ENCODE results near the gene PLXDC1.
"Not testable (repeated sequence)": the region's sequence is repeated elsewhere in the genome, so short reads cannot be mapped to it uniquely, and the experiment has no call there.

Gene PLXDC1

GRCh38 chr17:39130205-39130604 is 21.2 kb downstream of the PLXDC1 start:
- Histone ChIP-seq H3K9me3 (no peaks in the 10 kb centered on the region), H3K27me3 (no peaks in the 10 kb centered on the region), H3K36me3 (no peaks in the 10 kb centered on the region), H3K4me3 (ENCODE audit: low read depth in 1 of 2, low read length in 1 of 2) (no peak overlapping the region), H3K27ac (no peak overlapping the region), H3K4me1 (ENCODE audit: control insufficient read depth in 1 of 2, insufficient read depth in 1 of 2, low read depth in 1 of 2, low read length in 1 of 2) (no peaks in the 10 kb centered on the region)
- TF ChIP-seq CTCF (IDR thresholded peaks at IDR 0.05) = no peak

DNA sequence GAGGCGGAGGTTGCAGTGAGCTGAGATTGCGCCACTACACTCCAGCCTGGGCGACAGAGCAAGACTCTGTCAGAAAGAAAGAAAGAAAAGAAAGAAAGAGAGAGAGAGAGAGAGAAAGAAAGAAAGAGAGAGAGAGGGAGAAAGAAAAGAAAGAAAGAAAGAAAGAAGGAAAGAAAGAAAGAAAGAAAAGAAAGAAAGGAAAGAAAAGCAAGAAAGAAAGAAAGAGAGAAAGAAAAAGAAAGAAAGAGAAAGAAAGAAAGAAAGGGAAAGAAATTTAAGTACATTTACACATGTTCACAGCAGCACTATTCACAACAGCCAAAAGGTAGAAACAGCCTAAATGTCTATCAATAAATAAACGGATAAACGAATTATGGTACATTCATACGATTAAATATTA is 21.9 kb downstream of the PLXDC1 start:
- H3K27ac ChIP-seq; H3K9me3 ChIP-seq; H3K4me1 ChIP-seq (ENCODE audit: control insufficient read depth in 1 of 2, insufficient read depth in 1 of 2, low read depth in 1 of 2, low read length in 1 of 2); H3K36me3 ChIP-seq; H3K27me3 ChIP-seq; H3K4me3 ChIP-seq (ENCODE audit: low read depth in 1 of 2, low read length in 1 of 2): not testable (repeated sequence)

- Histone ChIP-seq H3K36me3 (no peaks in the 10 kb centered on the region), H3K27me3 (no peaks in the 10 kb centered on the region)
- no peak for TF ChIP-seq CTCF (IDR thresholded peaks at IDR 0.05)
These were observed 25.0 kb downstream of the PLXDC1 start for GRCh38 chr17:39126436-39126835.

GRCh38 chr17:39125143-39125875 is 26.1 kb downstream of the PLXDC1 start:
- Histone ChIP-seq H3K9me3 (no peaks in the 10 kb centered on the region), H3K36me3 (no peaks in the 10 kb centered on the region)

More at GRCh38 chr17:39126436-39126835, 25.0 kb downstream of the PLXDC1 start:
- Histone ChIP-seq H3K4me3 (ENCODE audit: low read depth in 1 of 2, low read length in 1 of 2) (no peak overlapping the region), H3K4me1 (ENCODE audit: control insufficient read depth in 1 of 2, insufficient read depth in 1 of 2, low read depth in 1 of 2, low read length in 1 of 2) (no peaks in the 10 kb centered on the region), H3K27ac (no peak overlapping the region), H3K9me3 (no peaks in the 10 kb centered on the region)

GRCh38 chr17:39123627-39124026 is 27.8 kb downstream of the PLXDC1 start:
- no peak overlapping the region for H3K4me3 ChIP-seq (ENCODE audit: low read depth in 1 of 2, low read length in 1 of 2)
- no peak overlapping the region for H3K27ac ChIP-seq
- H3K4me1 ChIP-seq (ENCODE audit: control insufficient read depth in 1 of 2, insufficient read depth in 1 of 2, low read depth in 1 of 2, low read length in 1 of 2) = no peaks in the 10 kb centered on the region
- no peaks in the 10 kb centered on the region for H3K9me3 ChIP-seq
- TF ChIP-seq CTCF (IDR thresholded peaks at IDR 0.05) = no peak
- H3K36me3 ChIP-seq = no peaks in the 10 kb centered on the region
- H3K27me3 ChIP-seq = no peaks in the 10 kb centered on the region

More at GRCh38 chr17:39125143-39125875, 26.1 kb downstream of the PLXDC1 start:
- TF ChIP-seq CTCF (IDR thresholded peaks at IDR 0.05) = no peak
- Histone ChIP-seq H3K4me3 (ENCODE audit: low read depth in 1 of 2, low read length in 1 of 2) (no peak overlapping the region), H3K4me1 (ENCODE audit: control insufficient read depth in 1 of 2, insufficient read depth in 1 of 2, low read depth in 1 of 2, low read length in 1 of 2) (no peaks in the 10 kb centered on the region), H3K27me3 (no peaks in the 10 kb centered on the region), H3K27ac (no peak overlapping the region)

DNA sequence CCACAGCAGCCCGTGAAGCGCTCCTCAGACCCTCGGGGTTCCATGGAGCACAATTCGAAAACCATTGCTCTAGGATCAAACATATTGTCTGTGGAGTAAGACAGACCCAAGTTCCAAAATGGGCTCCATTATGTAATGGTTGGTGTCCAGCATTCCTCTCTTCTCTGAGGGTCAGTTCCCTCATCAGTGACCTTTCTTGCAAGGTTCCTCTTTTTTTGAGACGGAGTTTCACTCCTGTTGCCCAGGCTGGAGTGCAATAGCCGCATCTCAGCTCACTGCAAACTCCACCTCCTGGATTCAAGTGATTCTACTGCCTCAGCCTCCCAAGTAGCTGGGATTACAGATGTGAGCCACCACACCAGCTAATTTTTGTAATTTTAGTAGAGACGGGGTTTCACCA is 28.4 kb downstream of the PLXDC1 start:
- TF ChIP-seq CTCF (IDR thresholded peaks at IDR 0.05) = no peak
- Histone ChIP-seq H3K4me1 (ENCODE audit: control insufficient read depth in 1 of 2, insufficient read depth in 1 of 2, low read depth in 1 of 2, low read length in 1 of 2) (no peaks in the 10 kb centered on the region), H3K27ac (no peak overlapping the region)

GRCh38 chr17:39121919-39122318 is 29.5 kb downstream of the PLXDC1 start:
- not testable (repeated sequence) for H3K27ac ChIP-seq

More for the DNA sequence above, 28.4 kb downstream of the PLXDC1 start:
- no peaks in the 10 kb centered on the region for H3K9me3 ChIP-seq
- H3K27me3 ChIP-seq = no peaks in the 10 kb centered on the region
- no peaks in the 10 kb centered on the region for H3K36me3 ChIP-seq
- H3K4me3 ChIP-seq (ENCODE audit: low read depth in 1 of 2, low read length in 1 of 2) = no peak overlapping the region

More at GRCh38 chr17:39121919-39122318, 29.5 kb downstream of the PLXDC1 start:
- not testable (repeated sequence) for H3K4me3 ChIP-seq (ENCODE audit: low read depth in 1 of 2, low read length in 1 of 2); H3K9me3 ChIP-seq; H3K27me3 ChIP-seq; H3K4me1 ChIP-seq (ENCODE audit: control insufficient read depth in 1 of 2, insufficient read depth in 1 of 2, low read depth in 1 of 2, low read length in 1 of 2); H3K36me3 ChIP-seq
